Stimulated activated CD4-positive, alpha-beta T cell treated with anti-CD3 and anti-CD28 coated beads, TNF-alpha, amount 100 ng/mL, for 1 hour (primary cell): Measurements from ENCODE around the gene ACADSB.
A peak's percentile ranks its signal among the peaks of the same experiment; 100 is the strongest.

Experiments
- DNase-seq, 3 donors: peaks; one replicate each; pipeline ENCODE4 v3.0.0-alpha.2; 2020; ENCODE audit warnings: low read depth in 3 of 3, low spot score in 1 of 3

The ACADSB gene

GRCh38 chr10:123038782-123039631, 30.2 kb downstream of the ACADSB start:
- no peak for DNase-seq

- no peak for DNase-seq
Observed at GRCh38 chr10:123039632-123039930, 30.8 kb downstream of the ACADSB start.

- no peak for DNase-seq
Observed at GRCh38 chr10:123042708-123043408, 34.1 kb downstream of the ACADSB start.

GRCh38 chr10:123043409-123043925, 34.7 kb downstream of the ACADSB start:
- DNase-seq, result peak in 2 of 3 donors; percentile 0 to 2

GRCh38 chr10:123044391-123044790, 35.6 kb downstream of the ACADSB start:
- no peak for DNase-seq

- DNase-seq, result no peak
Observed at GRCh38 chr10:123045961-123046731, 37.3 kb downstream of the ACADSB start.

- DNase-seq, result no peak
Observed at GRCh38 chr10:123057968-123058367, 49.2 kb downstream of the ACADSB start.

GRCh38 chr10:123061865-123062264, 53.1 kb downstream of the ACADSB start:
- DNase-seq, result no peak

- no peak for DNase-seq
Observed at GRCh38 chr10:123062726-123063125, 53.9 kb downstream of the ACADSB start.

GRCh38 chr10:123068087-123068853, 59.5 kb downstream of the ACADSB start:
- DNase-seq, result no peak

- DNase-seq, result no peak
Observed at GRCh38 chr10:123069246-123069986, 60.6 kb downstream of the ACADSB start.

GRCh38 chr10:123073187-123073586, 64.4 kb downstream of the ACADSB start:
- DNase-seq, result no peak

GRCh38 chr10:123074215-123074614, 65.4 kb downstream of the ACADSB start:
- no peak for DNase-seq

- no peak for DNase-seq
Observed at GRCh38 chr10:123081896-123082295, 73.1 kb downstream of the ACADSB start.

GRCh38 chr10:123083811-123084210, 75.0 kb downstream of the ACADSB start:
- no peak for DNase-seq

- DNase-seq, result no peak
Observed at GRCh38 chr10:123086281-123086680, 77.5 kb downstream of the ACADSB start.

- DNase-seq, result no peak
Observed at GRCh38 chr10:123087348-123087747, 78.5 kb downstream of the ACADSB start.

GRCh38 chr10:123087786-123088185, 79.0 kb downstream of the ACADSB start:
- DNase-seq, result no peak

GRCh38 chr10:123092635-123093414, 84.0 kb downstream of the ACADSB start:
- DNase-seq, result no peak
